ENCODE data around the gene CDC34. TPM values are rescaled to one million over a fixed set of nuclear protein-coding genes. Genes with fewer than 3 reads are reported as not detected.

Gene CDC34
- total RNA-seq, 1 experiment from 2014 or later, result 112 TPM

GRCh38 chr19:574658-575526 lies 43.3 kb downstream of the CDC34 start:
- no peaks in the 10 kb centered on the region for H3K27me3 ChIP-seq (ENCODE audit: insufficient read depth, low read length)
- H3K4me2 ChIP-seq (ENCODE audit: insufficient read depth, insufficient read length, low read length), result peak overlapping the region; percentile 7
- H3K79me2 ChIP-seq (ENCODE audit: insufficient read depth, low read length), result peaks cover 51% of the 10 kb centered on the region
- no CpG with 5 or more reads among the region's 32 CpGs for WGBS (ENCODE audit: extremely low coverage, insufficient read length, low lambda C conversion rate)
- H3K23me2 ChIP-seq (ENCODE audit: insufficient read length, low read depth, low read length, poor library complexity, severe bottlenecking), result peaks cover 15% of the 10 kb centered on the region
- no peak overlapping the region for H2AK5ac ChIP-seq (ENCODE audit: insufficient read length, low read length)
- no peak overlapping the region for H3K23ac ChIP-seq (ENCODE audit: insufficient read length, low read depth, low read length)
- Mint-ChIP-seq H3K36me3 (ENCODE audit: insufficient read depth in 1 of 3, low read depth in 3 of 3) (peaks cover 9 to 30% (median 24%) of the 10 kb centered on the region in 3 experiments), H3K4me1 (peaks cover 24 to 41% of the 10 kb centered on the region in 2 experiments), H3K9me3 (peaks cover 8% of the 10 kb centered on the region in 2 experiments), H3K4me3 (peak overlapping the region; percentile 86 to 91), H3K27ac (peak overlapping the region in 2 of 3 experiments; percentile 18 to 47; a peak in 2 of 7 replicates), H3K27me3 (ENCODE audit: low read depth) (peaks cover 12% of the 10 kb centered on the region)
- no peak overlapping the region for H3T11ph ChIP-seq (ENCODE audit: low read length)
- H3K4me1 ChIP-seq (ENCODE audit: insufficient read depth, low read length), result no peaks in the 10 kb centered on the region; the same call in 1 of the 2 replicates
- no peak overlapping the region for H3K9ac ChIP-seq (ENCODE audit: extremely low read depth, insufficient read length, low read length)
- no peak overlapping the region for H4K5ac ChIP-seq (ENCODE audit: insufficient read length, low read depth, low read length)
- no peak overlapping the region for H3K4ac ChIP-seq (ENCODE audit: low read depth, low read length)
- no peak overlapping the region for H3K18ac ChIP-seq (ENCODE audit: insufficient read length, low read depth, low read length)
- no peak overlapping the region for H3K14ac ChIP-seq (ENCODE audit: insufficient read depth, low read length)
- H3K79me1 ChIP-seq (ENCODE audit: insufficient read depth, low read depth, low read length, poor library complexity, severe bottlenecking), result peaks cover 6% of the 10 kb centered on the region
- no peak overlapping the region for H3K27ac ChIP-seq (ENCODE audit: insufficient read length, low read depth, low read length)
- no peak for TF ChIP-seq CTCF (conservative IDR thresholded peaks at IDR 0.05)
- no peak overlapping the region for H2BK15ac ChIP-seq (ENCODE audit: low read depth, low read length)
- H2BK20ac ChIP-seq (ENCODE audit: low read depth, low read length, poor library complexity, severe bottlenecking), result no peak overlapping the region
- no peak overlapping the region for H4K8ac ChIP-seq (replicated peaks; ENCODE audit: insufficient read length, low read depth, low read length)
- no peak overlapping the region for H4K91ac ChIP-seq (ENCODE audit: insufficient read length, low read depth, low read length)
- no peak for DNase-seq
- no peaks in the 10 kb centered on the region for H3K9me3 ChIP-seq (ENCODE audit: control insufficient read depth, low read depth, low read length)
- no peak overlapping the region for H2BK12ac ChIP-seq (ENCODE audit: insufficient read length, low read depth, low read length)
- H2BK5ac ChIP-seq (ENCODE audit: insufficient read length, low read length), result no peak overlapping the region
- H2BK120ac ChIP-seq (ENCODE audit: low read depth, low read length, poor library complexity, severe bottlenecking), result no peak overlapping the region
- H3K56ac ChIP-seq (ENCODE audit: insufficient read length, low read depth, low read length), result no peak overlapping the region
- peaks cover 2% of the 10 kb centered on the region for H4K20me1 ChIP-seq (ENCODE audit: control insufficient read depth, insufficient read depth, insufficient read length)
- no peak overlapping the region for H2AFZ ChIP-seq (ENCODE audit: low read length)

All from H9 (cell line).